IMR-90 (cell line): ENCODE results near the gene SLC4A1AP. TPM values are rescaled to one million over a fixed set of nuclear protein-coding genes. Genes with fewer than 3 reads are reported as not detected.
"Not testable (repeated sequence)": the region's sequence is repeated elsewhere in the genome, so short reads cannot be mapped to it uniquely, and the experiment has no call there.

Experiments used
- ATAC-seq: fragments of 200-7000 bp; cut with Tn5 transposase; 2 replicates; pipeline ENCODE4 v1.9.1; 2020; ENCODE audit warnings: low read depth, mild to moderate bottlenecking, moderate library complexity
- BruUV-seq: library from RNA; stranded (reverse); fragments of 400-500 nt; replicated peaks from 2 replicates; lab custom pipeline; 2021; lab: Mats Ljungman, UMichigan
- CTCF ChIA-PET: fragments of 300-600 bp; formaldehyde crosslinking; extraction: SDS; loops from one replicate; lab custom pipeline; 2021; ENCODE audit warnings: antibody characterized with exemption; lab: Yijun Ruan, JAX
- POLR2A ChIA-PET: fragments of 300-600 bp; sonication (Branson Sonifier 250); formaldehyde crosslinking; loops from one replicate; lab custom pipeline; 2022; ENCODE audit warnings: antibody characterized with exemption; ENCODE audit not compliant: unreplicated experiment; lab: Charles Lee
- DNase-seq: peaks from one replicate; pipeline ENCODE4 v3.0.0; 2013
- H2AFZ ChIP-seq: replicated peaks from 2 replicates; pipeline ENCODE3; 2013; ENCODE audit warnings: low read length, mild to moderate bottlenecking; ENCODE audit not compliant: poor library complexity
- H2AK5ac ChIP-seq: 2 replicates; pipeline ENCODE4 v1.6.1; 2013; ENCODE audit warnings: low read depth, low read length, inconsistent platforms
- H2AK9ac ChIP-seq: replicated peaks from 2 replicates; pipeline ENCODE3; 2013; ENCODE audit warnings: mild to moderate bottlenecking, low read depth, low read length, moderate library complexity; ENCODE audit not compliant: poor library complexity
- H2BK120ac ChIP-seq: 2 replicates; pipeline ENCODE4 v1.6.1; 2013; ENCODE audit warnings: low read depth, low read length, inconsistent platforms
- H2BK15ac ChIP-seq: 3 replicates; pipeline ENCODE4 v1.6.1; 2013; ENCODE audit warnings: low read depth, low read length, inconsistent platforms
- H2BK20ac ChIP-seq: 2 replicates; pipeline ENCODE4 v1.6.1; 2013; ENCODE audit warnings: low read depth, mild to moderate bottlenecking, inconsistent platforms, low read length, moderate library complexity
- H2BK5ac ChIP-seq: 2 replicates; pipeline ENCODE4 v1.6.1; 2013; ENCODE audit warnings: mild to moderate bottlenecking, low read depth, low read length, inconsistent platforms; ENCODE audit not compliant: poor library complexity, severe bottlenecking
- H3K14ac ChIP-seq: replicated peaks from 2 replicates; pipeline ENCODE4 v1.6.1; 2013; ENCODE audit warnings: low read depth, low read length, inconsistent platforms
- H3K18ac ChIP-seq: 2 replicates; pipeline ENCODE4 v1.6.1; 2013; ENCODE audit warnings: low read depth, low read length, control low read depth
- H3K23ac ChIP-seq: 2 replicates; pipeline ENCODE4 v1.6.1; 2013; ENCODE audit warnings: low read depth, low read length, inconsistent platforms
- H3K27ac ChIP-seq: 2 replicates; pipeline ENCODE4 v1.5.1; 2013; ENCODE audit warnings: mild to moderate bottlenecking, control low read depth, low read length; ENCODE audit not compliant: insufficient read depth
- H3K27me3 ChIP-seq: 2 replicates; pipeline ENCODE4 v1.6.1; 2013; ENCODE audit warnings: low read length; ENCODE audit not compliant: control insufficient read depth, insufficient read depth
- H3K36me3 ChIP-seq: 2 replicates; pipeline ENCODE4 v1.6.1; 2013; ENCODE audit warnings: low read length, mixed read lengths; ENCODE audit not compliant: control insufficient read depth, insufficient read depth
- H3K4ac ChIP-seq: 2 replicates; pipeline ENCODE4 v1.6.1; 2013; ENCODE audit warnings: low read depth, low read length, inconsistent platforms
- H3K4me1 ChIP-seq: 2 replicates; pipeline ENCODE4 v1.6.1; 2013; ENCODE audit warnings: low read length, mixed read lengths; ENCODE audit not compliant: control insufficient read depth, insufficient read depth
- H3K4me2 ChIP-seq: 2 replicates; pipeline ENCODE4 v1.6.1; 2013; ENCODE audit warnings: low read depth, mild to moderate bottlenecking, control low read depth, low read length, moderate library complexity
- H3K4me3 ChIP-seq: 2 replicates; pipeline ENCODE4 v1.5.1; 2013; ENCODE audit warnings: low read depth, mild to moderate bottlenecking, control low read depth, low read length, moderate library complexity; ENCODE audit not compliant: insufficient read depth
- H3K56ac ChIP-seq: 2 replicates; pipeline ENCODE4 v1.6.1; 2013; ENCODE audit warnings: low read length, inconsistent platforms; ENCODE audit not compliant: insufficient read depth; ENCODE audit errors: extremely low read depth
- H3K79me1 ChIP-seq, 2 experiments: 2 replicates each; pipeline ENCODE4 v1.6.1; 2013; ENCODE audit warnings: low read length in 2 of 2, inconsistent platforms in 1 of 2, low read depth in 1 of 2
- H3K9ac ChIP-seq: 2 replicates; pipeline ENCODE4 v1.6.1; 2013; ENCODE audit warnings: low read depth, low read length, control low read depth
- H3K9me1 ChIP-seq: 2 replicates; pipeline ENCODE4 v1.6.1; 2013; ENCODE audit warnings: low read length, inconsistent platforms; ENCODE audit not compliant: insufficient read depth
- H3K9me3 ChIP-seq: 2 replicates; pipeline ENCODE4 v1.6.1; 2013; ENCODE audit warnings: low read length; ENCODE audit not compliant: control insufficient read depth, insufficient read depth
- H4K20me1 ChIP-seq: 2 replicates; pipeline ENCODE4 v1.6.1; 2013; ENCODE audit warnings: low read length, inconsistent platforms; ENCODE audit not compliant: insufficient read depth
- H4K5ac ChIP-seq: 2 replicates; pipeline ENCODE4 v1.6.1; 2013; ENCODE audit warnings: mild to moderate bottlenecking, low read depth, low read length, control low read depth
- H4K8ac ChIP-seq, 2 experiments: 2 replicates each; pipeline ENCODE4 v1.6.1; 2013; ENCODE audit warnings: low read depth in 2 of 2, low read length in 2 of 2, control low read depth in 1 of 2, inconsistent platforms in 1 of 2
- H4K91ac ChIP-seq: 2 replicates; pipeline ENCODE4 v1.6.1; 2013; ENCODE audit warnings: low read depth, low read length, inconsistent platforms; ENCODE audit not compliant: insufficient read depth
- WGBS, 2 experiments: methylation state at CpG; one replicate each; pipeline versions ENCODE4 v1.1.5 to v1.1.7; 2013; ENCODE audit warnings: missing lambda C conversion rate in 2 of 2; ENCODE audit not compliant: insufficient read length in 1 of 2; ENCODE audit errors: extremely low coverage in 2 of 2; 5-methylcytosine and 5-hydroxymethylcytosine counted together
- dilution Hi-C: fragments of 300-500 bp; cut with HindIII; formaldehyde crosslinking; loops from one replicate; pipeline ENCODE4 v1.14.3; 2018; ENCODE audit warnings: low sequenced_read_pairs; ENCODE audit not compliant: unreplicated experiment
- in situ Hi-C: fragments of 300-500 bp; cut with MboI; formaldehyde crosslinking; loops from 3 replicates; pipeline ENCODE4 v1.14.3; 2019; ENCODE audit warnings: low sequenced_read_pairs, inconsistent platforms, mixed read lengths
- intact Hi-C: fragments of 100-400 bp; cut with micrococcal nuclease; formaldehyde crosslinking; loops from 2 replicates; pipeline ENCODE4 v1.10.0; 2022
- polyA plus RNA-seq, 3 experiments: library from polyadenylated mRNA; depleted of rRNA; stranded (reverse); fragments of >200 nt; gene quantifications; 2 replicates each; pipeline ENCODE4 v1.2.3, GENCODE V29; 2012; ENCODE audit warnings: low replicate concordance in 1 of 3
- total RNA-seq: library from RNA; depleted of rRNA; stranded (reverse); fragments of >200 nt; gene quantifications from 2 replicates; pipeline ENCODE4 v1.2.3, GENCODE V29; 2012

Gene SLC4A1AP
- total and polyA plus RNA-seq, 2 of the 4 experiments (the other 2 are of a cell fraction) = 11.7 to 13.6 TPM

- peaks cover 18 to 35% of the 10 kb centered on the region in 2 experiments for H3K79me1 ChIP-seq
- H4K91ac ChIP-seq, H2AFZ ChIP-seq, H4K8ac ChIP-seq, BruUV-seq, H2AK5ac ChIP-seq, H2BK5ac ChIP-seq, H2BK15ac ChIP-seq, H2AK9ac ChIP-seq, H3K14ac ChIP-seq, H3K18ac ChIP-seq, H3K4me2 ChIP-seq, H3K27me3 ChIP-seq, in situ Hi-C loops, DNase-seq, H3K4me3 ChIP-seq, H3K56ac ChIP-seq, H4K5ac ChIP-seq, ATAC-seq, H2BK120ac ChIP-seq, POLR2A ChIA-PET, H3K9me3 ChIP-seq, H4K20me1 ChIP-seq, H3K4me1 ChIP-seq, H3K9me1 ChIP-seq, H3K4ac ChIP-seq, H3K23ac ChIP-seq, intact Hi-C loops, dilution Hi-C loops, H2BK20ac ChIP-seq, H3K9ac ChIP-seq, H3K27ac ChIP-seq: not testable (repeated sequence)
- CTCF ChIA-PET = interaction anchor here (0.6 kb wide), 1 partner anchor 11 kb away, joined by 3 read pairs; no protein-coding TSS in a partner anchor
- peaks cover 11% of the 10 kb centered on the region for H3K36me3 ChIP-seq
- no CpG with 5 or more reads among the region's 2 CpGs for WGBS, 2 experiments
These were observed 33.4 kb upstream of the SLC4A1AP start for GRCh38 chr2:27630257-27630656.
